AG04449 (cell line): ENCODE data around the gene TAF11L10.
"Not testable (repeated sequence)": the region's sequence is repeated elsewhere in the genome, so short reads cannot be mapped to it uniquely, and the experiment has no call there.

ENCODE experiments used
- CTCF ChIA-PET: fragments of 350-600 bp; formaldehyde crosslinking; extraction: SDS; loops from one replicate; lab custom pipeline; 2021; ENCODE audit warnings: antibody characterized with exemption; lab: Yijun Ruan, JAX
- POLR2A ChIA-PET: fragments of 400-600, 350-600 bp; formaldehyde crosslinking; extraction: SDS; loops from one replicate; lab custom pipeline; 2020; ENCODE audit warnings: antibody characterized with exemption, inconsistent platforms; lab: Yijun Ruan, JAX
- DNase-seq: peaks from one replicate; pipeline ENCODE4 v3.0.0-alpha.2; 2010; ENCODE audit warnings: low read depth, low spot score
- H3K4me3 ChIP-seq: 2 replicates; pipeline ENCODE4 v1.5.1; 2011; ENCODE audit warnings: low read depth, mild to moderate bottlenecking, control low read depth, low read length
- CTCF ChIP-seq: IDR thresholded peaks from one replicate; pipeline ENCODE4 v1.5.1; 2011; ENCODE audit warnings: mild to moderate bottlenecking, moderate library complexity, low read length, control low read depth, inconsistent platforms; ENCODE audit not compliant: insufficient read depth; ENCODE audit errors: missing control alignments

TAF11L10 gene

DNA sequence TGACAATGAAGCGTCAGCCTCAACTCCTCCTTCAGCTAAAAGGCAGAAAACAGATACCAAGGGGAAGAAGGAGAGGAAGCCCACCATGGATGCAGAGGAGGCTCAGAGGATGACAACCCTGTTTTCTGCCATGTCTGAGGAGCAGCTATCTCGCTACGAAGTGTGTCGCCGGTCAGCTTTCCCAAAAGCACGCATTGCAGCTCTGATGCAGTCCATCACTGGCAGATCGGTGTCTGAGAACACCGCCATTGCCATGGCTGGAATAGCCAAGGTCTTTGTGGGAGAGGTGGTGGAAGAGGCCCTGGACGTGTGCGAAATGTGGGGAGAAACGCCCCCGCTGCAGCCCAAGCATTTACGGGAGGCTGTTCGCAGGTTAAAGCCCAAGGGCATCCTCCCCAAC lies 7.3 kb upstream of the TAF11L10 start:
- TF ChIP-seq CTCF: no peak
- H3K4me3 ChIP-seq: no peak overlapping the region
- POLR2A ChIA-PET: no interaction called here
- CTCF ChIA-PET: no interaction called here
- no peak for DNase-seq

GRCh38 chr5:17603880-17604279 lies 6.3 kb upstream of the TAF11L10 start, which contains the start of gene TAF11L11:
TSS of gene TAF11L11 (plus strand) at chr5:17604183.
- CTCF ChIA-PET, POLR2A ChIA-PET, H3K4me3 ChIP-seq, DNase-seq: not testable (repeated sequence)

DNA sequence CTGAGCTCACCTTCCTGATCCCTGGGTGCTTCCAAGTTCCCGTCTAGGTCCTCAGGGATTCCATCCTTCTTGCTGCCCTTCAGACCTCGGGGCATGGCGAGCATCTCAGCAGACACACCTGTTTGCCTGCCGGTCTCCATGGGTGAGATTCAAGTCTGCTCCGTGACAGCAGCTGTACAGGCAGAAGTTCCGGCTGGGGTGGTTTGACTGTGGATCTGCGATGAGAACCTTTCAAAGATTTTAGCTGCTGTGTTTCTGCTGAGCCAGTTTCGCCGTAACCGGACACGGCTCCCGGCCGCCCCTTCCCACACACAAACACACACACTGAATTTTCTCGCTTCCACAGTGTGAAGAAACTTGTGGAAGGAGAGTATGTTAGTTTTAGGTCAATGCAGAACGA lies 3.4 kb downstream of the TAF11L10 start, which contains the start of gene TAF11L9:
Gene TAF11L9, minus strand, starts transcription at position 140 of the 400 bp plus-strand sequence.
- CTCF ChIA-PET, POLR2A ChIA-PET: not testable (repeated sequence)

DNA sequence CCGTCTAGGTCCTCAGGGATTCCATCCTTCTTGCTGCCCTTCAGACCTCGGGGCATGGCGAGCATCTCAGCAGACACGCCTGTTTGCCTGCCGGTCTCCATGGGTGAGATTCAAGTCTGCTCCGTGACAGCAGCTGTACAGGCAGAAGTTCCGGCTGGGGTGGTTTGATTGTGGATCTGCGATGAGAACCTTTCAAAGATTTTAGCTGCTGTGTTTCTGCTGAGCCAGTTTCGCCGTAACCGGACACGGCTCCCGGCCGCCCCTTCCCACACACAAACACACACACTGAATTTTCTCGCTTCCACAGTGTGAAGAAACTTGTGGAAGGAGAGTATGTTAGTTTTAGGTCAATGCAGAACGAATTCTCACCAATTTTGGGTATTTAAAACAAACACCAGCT lies 6.8 kb downstream of the TAF11L10 start, which contains the start of gene TAF11L8:
Gene TAF11L8, minus strand, starts transcription at position 101 of the 400 bp plus-strand sequence.
- POLR2A ChIA-PET, CTCF ChIA-PET, DNase-seq, H3K4me3 ChIP-seq: not testable (repeated sequence)

More for the DNA sequence above, 3.4 kb downstream of the TAF11L10 start, which contains the start of gene TAF11L9:
- not testable (repeated sequence) for DNase-seq, H3K4me3 ChIP-seq

DNA sequence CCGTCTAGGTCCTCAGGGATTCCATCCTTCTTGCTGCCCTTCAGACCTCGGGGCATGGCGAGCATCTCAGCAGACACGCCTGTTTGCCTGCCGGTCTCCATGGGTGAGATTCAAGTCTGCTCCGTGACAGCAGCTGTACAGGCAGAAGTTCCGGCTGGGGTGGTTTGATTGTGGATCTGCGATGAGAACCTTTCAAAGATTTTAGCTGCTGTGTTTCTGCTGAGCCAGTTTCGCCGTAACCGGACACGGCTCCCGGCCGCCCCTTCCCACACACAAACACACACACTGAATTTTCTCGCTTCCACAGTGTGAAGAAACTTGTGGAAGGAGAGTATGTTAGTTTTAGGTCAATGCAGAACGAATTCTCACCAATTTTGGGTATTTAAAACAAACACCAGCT lies 12.0 kb downstream of the TAF11L10 start, which contains the start of gene TAF11L7:
Gene TAF11L7, minus strand, starts transcription at position 101 of the 400 bp plus-strand sequence.
- CTCF ChIA-PET, DNase-seq, H3K4me3 ChIP-seq, POLR2A ChIA-PET: not testable (repeated sequence)
